ENCODE results near the gene KCNMB4.

DNA sequence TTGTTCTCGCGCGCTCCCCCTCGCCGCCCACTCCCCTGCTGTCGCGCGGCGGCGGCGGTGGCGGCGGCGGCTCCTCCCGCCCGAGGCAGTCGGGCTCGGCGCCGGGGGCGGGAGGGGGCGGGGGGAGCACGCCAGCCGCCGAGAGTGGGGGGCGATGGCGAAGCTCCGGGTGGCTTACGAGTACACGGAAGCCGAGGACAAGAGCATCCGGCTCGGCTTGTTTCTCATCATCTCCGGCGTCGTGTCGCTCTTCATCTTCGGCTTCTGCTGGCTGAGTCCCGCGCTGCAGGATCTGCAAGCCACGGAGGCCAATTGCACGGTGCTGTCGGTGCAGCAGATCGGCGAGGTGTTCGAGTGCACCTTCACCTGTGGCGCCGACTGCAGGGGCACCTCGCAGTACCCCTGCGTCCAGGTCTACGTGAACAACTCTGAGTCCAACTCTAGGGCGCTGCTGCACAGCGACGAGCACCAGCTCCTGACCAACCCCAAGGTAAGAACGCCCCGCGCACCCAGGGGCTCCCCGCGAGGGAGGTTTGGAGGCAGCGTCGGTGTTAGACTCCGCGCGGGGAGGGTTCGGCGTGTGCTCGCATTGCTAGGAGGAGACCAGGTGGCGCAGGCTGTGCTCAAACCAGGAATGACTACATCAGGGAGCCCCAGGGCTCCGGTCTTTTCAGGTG, 629 bp downstream of the KCNMB4 start:
- TF ChIP-seq POLR2A (IDR thresholded peaks at IDR 0.05) (no peak), POLR2AphosphoS5 (IDR thresholded peaks at IDR 0.05) (no peak)
- TF ChIP-seq, protein P1, sequence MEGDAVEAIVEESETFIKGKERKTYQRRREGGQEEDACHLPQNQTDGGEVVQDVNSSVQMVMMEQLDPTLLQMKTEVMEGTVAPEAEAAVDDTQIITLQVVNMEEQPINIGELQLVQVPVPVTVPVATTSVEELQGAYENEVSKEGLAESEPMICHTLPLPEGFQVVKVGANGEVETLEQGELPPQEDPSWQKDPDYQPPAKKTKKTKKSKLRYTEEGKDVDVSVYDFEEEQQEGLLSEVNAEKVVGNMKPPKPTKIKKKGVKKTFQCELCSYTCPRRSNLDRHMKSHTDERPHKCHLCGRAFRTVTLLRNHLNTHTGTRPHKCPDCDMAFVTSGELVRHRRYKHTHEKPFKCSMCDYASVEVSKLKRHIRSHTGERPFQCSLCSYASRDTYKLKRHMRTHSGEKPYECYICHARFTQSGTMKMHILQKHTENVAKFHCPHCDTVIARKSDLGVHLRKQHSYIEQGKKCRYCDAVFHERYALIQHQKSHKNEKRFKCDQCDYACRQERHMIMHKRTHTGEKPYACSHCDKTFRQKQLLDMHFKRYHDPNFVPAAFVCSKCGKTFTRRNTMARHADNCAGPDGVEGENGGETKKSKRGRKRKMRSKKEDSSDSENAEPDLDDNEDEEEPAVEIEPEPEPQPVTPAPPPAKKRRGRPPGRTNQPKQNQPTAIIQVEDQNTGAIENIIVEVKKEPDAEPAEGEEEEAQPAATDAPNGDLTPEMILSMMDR (IDR thresholded peaks at IDR 0.05) = no peak
